DOHH2 (cell line): Measurements from ENCODE around the gene SEPHS2.

ENCODE experiments used
- H3F3A ChIP-seq: fragments of 200-600 bp; sonication (generic), shearing (Covaris generic); 2 replicates; pipeline ENCODE4 v1.6.0; 2016; ENCODE audit warnings: antibody characterized with exemption, mild to moderate bottlenecking; ENCODE audit not compliant: control insufficient read depth, insufficient read depth
- H3K27ac ChIP-seq: fragments of 200-600 bp; sonication (generic); 2 replicates; pipeline ENCODE4 v1.5.1; 2014; ENCODE audit warnings: low read depth, mild to moderate bottlenecking, low read length, moderate library complexity
- H3K27me3 ChIP-seq: fragments of 200-600 bp; sonication (generic); 2 replicates; pipeline ENCODE4 v1.6.1; 2014; ENCODE audit warnings: mild to moderate bottlenecking, low read length, mixed read lengths; ENCODE audit not compliant: control insufficient read depth
- H3K36me3 ChIP-seq: fragments of 200-600 bp; sonication (generic); 2 replicates; pipeline ENCODE4 v1.6.1; 2014; ENCODE audit warnings: mild to moderate bottlenecking, low read length, moderate library complexity, mixed read lengths; ENCODE audit not compliant: control insufficient read depth
- H3K4me1 ChIP-seq: fragments of 200-600 bp; sonication (generic); 2 replicates; pipeline ENCODE4 v1.6.1; 2014; ENCODE audit warnings: mild to moderate bottlenecking, low read length, mixed read lengths; ENCODE audit not compliant: control insufficient read depth
- H3K4me2 ChIP-seq: fragments of 200-600 bp; sonication (generic); 2 replicates; pipeline ENCODE4 v1.6.0; 2014; ENCODE audit warnings: mild to moderate bottlenecking, low read length, moderate library complexity
- H3K4me3 ChIP-seq: fragments of 200-600 bp; sonication (generic); 2 replicates; pipeline ENCODE4 v1.5.1; 2014; ENCODE audit warnings: mild to moderate bottlenecking, low read length, mixed read lengths
- H3K79me2 ChIP-seq: fragments of 200-600 bp; sonication (generic); 2 replicates; pipeline ENCODE4 v1.6.1; 2014; ENCODE audit warnings: mild to moderate bottlenecking, low read length, mixed read lengths; ENCODE audit not compliant: control insufficient read depth
- H3K9me2 ChIP-seq: fragments of 200-600 bp; sonication (generic); replicated peaks from 2 replicates; pipeline ENCODE4 v1.6.1; 2014; ENCODE audit warnings: mild to moderate bottlenecking, low read length, mixed read lengths; ENCODE audit not compliant: control insufficient read depth
- H3K9me3 ChIP-seq: fragments of 200-600 bp; sonication (generic); 2 replicates; pipeline ENCODE4 v1.6.1; 2014; ENCODE audit warnings: antibody characterized with exemption, low read length, mixed read lengths; ENCODE audit not compliant: control insufficient read depth, insufficient read depth
- H4K20me1 ChIP-seq: fragments of 200-600 bp; sonication (generic); 2 replicates; pipeline ENCODE4 v1.6.0; 2014; ENCODE audit warnings: low read depth, mild to moderate bottlenecking, antibody characterized with exemption, low read length, moderate library complexity; ENCODE audit not compliant: control insufficient read depth, insufficient read depth
- CTCF ChIP-seq: fragments of 200-600 bp; sonication (generic); IDR thresholded peaks from one replicate; pipeline ENCODE4 v1.5.1; 2014; ENCODE audit warnings: antibody characterized with exemption, mild to moderate bottlenecking, low read depth, low read length; ENCODE audit not compliant: poor library complexity, severe bottlenecking
- EZH2phosphoT487 ChIP-seq: fragments of 200-600 bp; sonication (generic); IDR thresholded peaks from 2 replicates; pipeline ENCODE4 v1.6.1; 2017; ENCODE audit warnings: borderline replicate concordance, mild to moderate bottlenecking, antibody characterized with exemption, low read length, moderate library complexity, mixed read lengths

The SEPHS2 gene

DNA sequence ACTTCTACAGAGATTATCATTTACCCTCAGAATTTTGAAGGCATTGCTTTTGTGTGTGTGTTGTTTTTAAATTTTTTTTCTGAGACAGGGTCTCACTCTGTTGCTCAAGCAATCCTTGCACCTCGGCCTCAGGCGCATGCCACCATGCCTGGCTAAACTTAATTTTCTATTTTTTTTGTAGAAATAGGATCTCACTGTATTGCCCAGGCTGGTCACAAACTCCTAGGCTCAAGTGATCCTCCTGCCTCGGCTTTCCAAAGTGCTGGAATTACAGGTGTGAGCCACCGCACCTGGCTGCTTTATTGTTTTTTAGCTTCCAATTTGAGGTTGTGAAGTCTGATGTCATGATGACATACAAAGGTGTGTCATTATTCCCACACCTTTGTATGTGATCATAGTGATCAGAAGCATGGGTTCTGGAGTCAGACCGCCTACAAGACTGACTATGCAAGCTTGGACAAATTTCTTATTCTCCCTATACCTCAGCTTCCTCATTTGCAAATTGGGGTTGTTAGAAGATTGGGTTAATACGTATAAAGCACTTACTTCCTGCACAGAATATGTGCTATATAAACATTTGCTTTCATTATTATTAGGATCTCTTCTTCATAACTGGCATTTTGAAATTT lies 5.8 kb downstream of the SEPHS2 start:
- Histone ChIP-seq H3K4me1 (peaks cover 47% of the 10 kb centered on the region), H4K20me1 (peaks cover 18% of the 10 kb centered on the region), H3K9me3 (no peaks in the 10 kb centered on the region), H3F3A (peaks cover 30% of the 10 kb centered on the region), H3K27ac (peak overlapping the region; percentile 28), H3K9me2 (no peaks in the 10 kb centered on the region), H3K4me3 (peak overlapping the region; percentile 51), H3K36me3 (peaks cover 25% of the 10 kb centered on the region), H3K4me2 (peak overlapping the region; percentile 66), H3K27me3 (no peaks in the 10 kb centered on the region), H3K79me2 (peaks cover 27% of the 10 kb centered on the region)
- TF ChIP-seq CTCF (no peak), EZH2phosphoT487 (no peak)

DNA sequence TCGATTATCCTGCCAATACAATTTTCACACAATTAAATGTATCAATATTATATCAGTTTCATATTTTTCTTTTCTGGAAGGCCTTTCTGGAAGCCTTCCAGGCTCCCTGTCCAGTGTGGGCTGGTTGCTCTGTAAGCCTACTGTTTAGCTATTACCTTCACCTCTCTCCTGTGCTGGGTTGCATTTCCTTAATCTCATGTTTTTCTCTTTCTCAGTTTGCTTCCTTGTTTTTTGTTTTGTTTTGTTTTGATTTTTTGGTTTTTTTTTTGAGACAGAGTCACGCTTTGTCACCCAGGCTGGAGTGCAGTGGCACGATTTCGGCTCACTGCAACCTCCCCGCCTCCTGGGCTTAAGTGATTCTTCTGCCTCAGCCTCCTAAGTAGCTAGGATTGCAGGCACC lies 6.8 kb downstream of the SEPHS2 start:
- no peak overlapping the region for H3K27ac ChIP-seq
- peak overlapping the region; percentile 51; the same call in 1 of the 2 replicates for H3K4me3 ChIP-seq
- peaks cover 8% of the 10 kb centered on the region; the same call in 1 of the 2 replicates for H4K20me1 ChIP-seq
- H3K36me3 ChIP-seq: peaks cover 15% of the 10 kb centered on the region
- H3K27me3 ChIP-seq: no peaks in the 10 kb centered on the region
- H3K4me1 ChIP-seq: peaks cover 37% of the 10 kb centered on the region
- peak overlapping the region; percentile 66; the same call in 1 of the 2 replicates for H3K4me2 ChIP-seq
- peaks cover 17% of the 10 kb centered on the region for H3K79me2 ChIP-seq
- H3F3A ChIP-seq: peaks cover 22% of the 10 kb centered on the region
- TF ChIP-seq CTCF: no peak
- TF ChIP-seq EZH2phosphoT487: no peak
- H3K9me3 ChIP-seq: no peaks in the 10 kb centered on the region
- H3K9me2 ChIP-seq: no peaks in the 10 kb centered on the region

GRCh38 chr16:30437511-30438046 lies 8.1 kb downstream of the SEPHS2 start:
- Histone ChIP-seq H3K4me1 (peaks cover 27% of the 10 kb centered on the region), H3K36me3 (peaks cover 2% of the 10 kb centered on the region; the same call in 1 of the 2 replicates), H3K9me3 (no peaks in the 10 kb centered on the region), H3K4me3 (no peak overlapping the region), H3K27me3 (no peaks in the 10 kb centered on the region), H3K27ac (no peak overlapping the region), H3F3A (peaks cover 12% of the 10 kb centered on the region), H3K4me2 (no peak overlapping the region), H3K79me2 (peaks cover 4% of the 10 kb centered on the region), H3K9me2 (no peaks in the 10 kb centered on the region), H4K20me1 (no peaks in the 10 kb centered on the region)
- no peak for TF ChIP-seq CTCF
- TF ChIP-seq EZH2phosphoT487: no peak
